Neural progenitor cell (in vitro differentiated cells): ENCODE measurements around the gene ZNF184. TPM values are rescaled to one million over a fixed set of nuclear protein-coding genes. Genes with fewer than 3 reads are reported as not detected.

Experiments used
- DNase-seq: peaks from one replicate; pipeline ENCODE4 v3.0.0-alpha.2; 2016; ENCODE audit warnings: low spot score
- H2AFZ ChIP-seq: fragments of 200-600 bp; sonication (generic); replicated peaks from 2 replicates; pipeline ENCODE4 v1.6.1; 2016; ENCODE audit warnings: antibody characterized with exemption
- H3F3A ChIP-seq: fragments of 200-600 bp; sonication (generic); 2 replicates; pipeline ENCODE4 v1.6.1; 2016; ENCODE audit warnings: antibody characterized with exemption, low read depth
- H3K27ac ChIP-seq: fragments of 200-600 bp; sonication (generic); 2 replicates; pipeline ENCODE4 v1.5.1; 2016; ENCODE audit warnings: mild to moderate bottlenecking
- H3K27me3 ChIP-seq: fragments of 200-600 bp; sonication (generic); 2 replicates; pipeline ENCODE4 v1.6.1; 2016; ENCODE audit warnings: mild to moderate bottlenecking, moderate library complexity
- H3K36me3 ChIP-seq: fragments of 200-600 bp; sonication (generic); 2 replicates; pipeline ENCODE4 v1.5.1; 2016
- H3K4me1 ChIP-seq: fragments of 200-600 bp; sonication (generic); 2 replicates; pipeline ENCODE4 v1.6.1; 2016; ENCODE audit warnings: mixed run types
- H3K4me2 ChIP-seq: fragments of 200-600 bp; sonication (generic); 2 replicates; pipeline ENCODE4 v1.6.1; 2016
- H3K4me3 ChIP-seq: fragments of 200-600 bp; sonication (generic); 2 replicates; pipeline ENCODE4 v1.5.1; 2016
- H3K79me2 ChIP-seq: fragments of 200-600 bp; sonication (generic); 2 replicates; pipeline ENCODE4 v1.6.1; 2016; ENCODE audit warnings: low read depth
- H3K9ac ChIP-seq: fragments of 200-600 bp; sonication (generic); 2 replicates; pipeline ENCODE4 v1.6.1; 2016
- H3K9me3 ChIP-seq: fragments of 200-600 bp; sonication (generic); 2 replicates; pipeline ENCODE4 v1.5.1; 2016; ENCODE audit warnings: low read depth
- H4K20me1 ChIP-seq: fragments of 200-600 bp; sonication (generic); 2 replicates; pipeline ENCODE4 v1.6.1; 2016; ENCODE audit warnings: low read depth
- H3K27ac Mint-ChIP-seq: 3 replicates; pipeline ENCODE4 v1.8.0; 2021; ENCODE audit warnings: mixed read lengths
- H3K27me3 Mint-ChIP-seq: 2 replicates; pipeline ENCODE4 v1.8.0; 2022; ENCODE audit warnings: low read depth, mild to moderate bottlenecking, inconsistent platforms, moderate library complexity, mixed read lengths; ENCODE audit not compliant: insufficient read depth
- H3K36me3 Mint-ChIP-seq: 3 replicates; pipeline ENCODE4 v1.8.0; 2021; ENCODE audit warnings: mixed read lengths
- H3K4me1 Mint-ChIP-seq: 3 replicates; pipeline ENCODE4 v1.8.0; 2021; ENCODE audit warnings: mixed read lengths
- H3K4me3 Mint-ChIP-seq: 3 replicates; pipeline ENCODE4 v1.8.0; 2021; ENCODE audit warnings: mild to moderate bottlenecking, moderate library complexity, mixed read lengths
- H3K9me3 Mint-ChIP-seq: 3 replicates; pipeline ENCODE4 v1.8.0; 2020; ENCODE audit warnings: mixed read lengths
- EZH2 ChIP-seq: fragments of 200-600 bp; sonication (generic); IDR thresholded peaks from 2 replicates; pipeline ENCODE4 v1.6.1; 2017; ENCODE audit warnings: antibody characterized with exemption, mild to moderate bottlenecking, moderate library complexity
- EZH2phosphoT487 ChIP-seq: fragments of 200-600 bp; sonication (generic); IDR thresholded peaks from 2 replicates; pipeline ENCODE4 v1.6.1; 2017; ENCODE audit warnings: antibody characterized with exemption
- total RNA-seq: library from RNA; depleted of rRNA; stranded (reverse); fragments of >200 nt; gene quantifications from 2 replicates; pipeline ENCODE4 v1.2.3, GENCODE V29; 2015; ENCODE audit warnings: low replicate concordance
- TF ChIP-seq, protein P1 (sequence below): fragments of 200-600 bp; sonication (generic); IDR thresholded peaks from 2 replicates; pipeline ENCODE4 v1.5.1; 2017; ENCODE audit warnings: antibody characterized with exemption, mild to moderate bottlenecking

The ZNF184 gene
- total RNA-seq, 1 donor from 2014 or later: 21.8 TPM

GRCh38 chr6:27479319-27480182, 6.6 kb upstream of the ZNF184 start:
- Mint-ChIP-seq H3K9me3 (peaks cover 4% of the 10 kb centered on the region), H3K4me3 (no peak overlapping the region), H3K27me3 (peaks cover 4% of the 10 kb centered on the region), H3K4me1 (peaks cover 4% of the 10 kb centered on the region), H3K27ac (no peak overlapping the region), H3K36me3 (peaks cover 2% of the 10 kb centered on the region)
- Histone ChIP-seq H3K9ac (peak overlapping the region; percentile 40), H3K27ac (no peak overlapping the region), H3K4me2 (peak overlapping the region; percentile 79), H2AFZ (peak overlapping the region; percentile 96), H3K36me3 (no peaks in the 10 kb centered on the region), H3K4me1 (peaks cover 14% of the 10 kb centered on the region), H3K79me2 (no peaks in the 10 kb centered on the region), H4K20me1 (no peaks in the 10 kb centered on the region), H3K27me3 (peaks cover 7% of the 10 kb centered on the region), H3F3A (peaks cover 24% of the 10 kb centered on the region), H3K9me3 (no peaks in the 10 kb centered on the region), H3K4me3 (peak overlapping the region; percentile 91)
- TF ChIP-seq, protein P1, sequence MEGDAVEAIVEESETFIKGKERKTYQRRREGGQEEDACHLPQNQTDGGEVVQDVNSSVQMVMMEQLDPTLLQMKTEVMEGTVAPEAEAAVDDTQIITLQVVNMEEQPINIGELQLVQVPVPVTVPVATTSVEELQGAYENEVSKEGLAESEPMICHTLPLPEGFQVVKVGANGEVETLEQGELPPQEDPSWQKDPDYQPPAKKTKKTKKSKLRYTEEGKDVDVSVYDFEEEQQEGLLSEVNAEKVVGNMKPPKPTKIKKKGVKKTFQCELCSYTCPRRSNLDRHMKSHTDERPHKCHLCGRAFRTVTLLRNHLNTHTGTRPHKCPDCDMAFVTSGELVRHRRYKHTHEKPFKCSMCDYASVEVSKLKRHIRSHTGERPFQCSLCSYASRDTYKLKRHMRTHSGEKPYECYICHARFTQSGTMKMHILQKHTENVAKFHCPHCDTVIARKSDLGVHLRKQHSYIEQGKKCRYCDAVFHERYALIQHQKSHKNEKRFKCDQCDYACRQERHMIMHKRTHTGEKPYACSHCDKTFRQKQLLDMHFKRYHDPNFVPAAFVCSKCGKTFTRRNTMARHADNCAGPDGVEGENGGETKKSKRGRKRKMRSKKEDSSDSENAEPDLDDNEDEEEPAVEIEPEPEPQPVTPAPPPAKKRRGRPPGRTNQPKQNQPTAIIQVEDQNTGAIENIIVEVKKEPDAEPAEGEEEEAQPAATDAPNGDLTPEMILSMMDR: no peak
- TF ChIP-seq EZH2phosphoT487 (no peak), EZH2 (no peak)
- DNase-seq: peak; percentile 87

- H3K4me3 Mint-ChIP-seq: no peak overlapping the region
- no peaks in the 10 kb centered on the region for H4K20me1 ChIP-seq
- H3K36me3 Mint-ChIP-seq: peaks cover 2% of the 10 kb centered on the region
- H3K27me3 Mint-ChIP-seq: peaks cover 4% of the 10 kb centered on the region
- no peaks in the 10 kb centered on the region for H3K9me3 ChIP-seq
- peaks cover 24% of the 10 kb centered on the region for H3F3A ChIP-seq
- peak overlapping the region; percentile 96 for H2AFZ ChIP-seq
- peak; percentile 86 for DNase-seq
- peak overlapping the region; percentile 79 for H3K4me2 ChIP-seq
- peak overlapping the region; percentile 40 for H3K9ac ChIP-seq
- no peak overlapping the region for H3K27ac ChIP-seq
- TF ChIP-seq EZH2phosphoT487 (no peak), EZH2 (no peak)
- TF ChIP-seq, protein P1: no peak
- peaks cover 4% of the 10 kb centered on the region for H3K9me3 Mint-ChIP-seq
- H3K79me2 ChIP-seq: no peaks in the 10 kb centered on the region
- H3K4me1 Mint-ChIP-seq: peaks cover 4% of the 10 kb centered on the region
- peaks cover 7% of the 10 kb centered on the region for H3K27me3 ChIP-seq
- peaks cover 14% of the 10 kb centered on the region for H3K4me1 ChIP-seq
- H3K27ac Mint-ChIP-seq: no peak overlapping the region
- H3K36me3 ChIP-seq: no peaks in the 10 kb centered on the region
- H3K4me3 ChIP-seq: peak overlapping the region; percentile 91
Observed at GRCh38 chr6:27478706-27479318, 5.9 kb upstream of the ZNF184 start.

GRCh38 chr6:27478141-27478705, 5.3 kb upstream of the ZNF184 start:
- no peaks in the 10 kb centered on the region for H3K36me3 ChIP-seq
- H2AFZ ChIP-seq: peak overlapping the region; percentile 89
- peaks cover 4% of the 10 kb centered on the region for H3K4me1 Mint-ChIP-seq
- peaks cover 2% of the 10 kb centered on the region for H3K9me3 Mint-ChIP-seq
- DNase-seq: no peak
- H3K79me2 ChIP-seq: no peaks in the 10 kb centered on the region
- H3K27me3 Mint-ChIP-seq: peaks cover 4% of the 10 kb centered on the region
- H3K27ac ChIP-seq: no peak overlapping the region
- no peak overlapping the region for H3K4me3 Mint-ChIP-seq
- no peaks in the 10 kb centered on the region for H3K9me3 ChIP-seq
- H4K20me1 ChIP-seq: no peaks in the 10 kb centered on the region
- no peaks in the 10 kb centered on the region for H3K36me3 Mint-ChIP-seq
- H3K4me3 ChIP-seq: peak overlapping the region; percentile 91
- H3K27ac Mint-ChIP-seq: no peak overlapping the region
- H3K4me1 ChIP-seq: peaks cover 14% of the 10 kb centered on the region
- H3K4me2 ChIP-seq: peak overlapping the region; percentile 79
- peaks cover 7% of the 10 kb centered on the region for H3K27me3 ChIP-seq
- TF ChIP-seq EZH2phosphoT487: no peak
- TF ChIP-seq, protein P1: no peak
- no peak for TF ChIP-seq EZH2
- H3F3A ChIP-seq: peaks cover 27% of the 10 kb centered on the region
- no peak overlapping the region for H3K9ac ChIP-seq
